IMR-90 (cell line): ENCODE data around the gene SLC44A1. TPM values are rescaled to one million over a fixed set of nuclear protein-coding genes. Genes with fewer than 3 reads are reported as not detected.

Experiments
- ATAC-seq: fragments of 200-7000 bp; cut with Tn5 transposase; 2 replicates; pipeline ENCODE4 v1.9.1; 2020; ENCODE audit warnings: low read depth, mild to moderate bottlenecking, moderate library complexity
- BruUV-seq: library from RNA; stranded (reverse); fragments of 400-500 nt; replicated peaks from 2 replicates; lab custom pipeline; 2021; lab: Mats Ljungman, UMichigan
- CTCF ChIA-PET: fragments of 300-600 bp; formaldehyde crosslinking; extraction: SDS; loops from one replicate; lab custom pipeline; 2021; ENCODE audit warnings: antibody characterized with exemption; lab: Yijun Ruan, JAX
- POLR2A ChIA-PET: fragments of 300-600 bp; sonication (Branson Sonifier 250); formaldehyde crosslinking; loops from one replicate; lab custom pipeline; 2022; ENCODE audit warnings: antibody characterized with exemption; ENCODE audit not compliant: unreplicated experiment; lab: Charles Lee
- DNase-seq: peaks from one replicate; pipeline ENCODE4 v3.0.0; 2013
- H2AFZ ChIP-seq: replicated peaks from 2 replicates; pipeline ENCODE3; 2013; ENCODE audit warnings: low read length, mild to moderate bottlenecking; ENCODE audit not compliant: poor library complexity
- H2AK5ac ChIP-seq: 2 replicates; pipeline ENCODE4 v1.6.1; 2013; ENCODE audit warnings: low read depth, low read length, inconsistent platforms
- H2AK9ac ChIP-seq: replicated peaks from 2 replicates; pipeline ENCODE3; 2013; ENCODE audit warnings: mild to moderate bottlenecking, low read depth, low read length, moderate library complexity; ENCODE audit not compliant: poor library complexity
- H2BK120ac ChIP-seq: 2 replicates; pipeline ENCODE4 v1.6.1; 2013; ENCODE audit warnings: low read depth, low read length, inconsistent platforms
- H2BK15ac ChIP-seq: 3 replicates; pipeline ENCODE4 v1.6.1; 2013; ENCODE audit warnings: low read depth, low read length, inconsistent platforms
- H2BK20ac ChIP-seq: 2 replicates; pipeline ENCODE4 v1.6.1; 2013; ENCODE audit warnings: low read depth, mild to moderate bottlenecking, inconsistent platforms, low read length, moderate library complexity
- H2BK5ac ChIP-seq: 2 replicates; pipeline ENCODE4 v1.6.1; 2013; ENCODE audit warnings: mild to moderate bottlenecking, low read depth, low read length, inconsistent platforms; ENCODE audit not compliant: poor library complexity, severe bottlenecking
- H3K14ac ChIP-seq: replicated peaks from 2 replicates; pipeline ENCODE4 v1.6.1; 2013; ENCODE audit warnings: low read depth, low read length, inconsistent platforms
- H3K18ac ChIP-seq: 2 replicates; pipeline ENCODE4 v1.6.1; 2013; ENCODE audit warnings: low read depth, low read length, control low read depth
- H3K23ac ChIP-seq: 2 replicates; pipeline ENCODE4 v1.6.1; 2013; ENCODE audit warnings: low read depth, low read length, inconsistent platforms
- H3K27ac ChIP-seq: 2 replicates; pipeline ENCODE4 v1.5.1; 2013; ENCODE audit warnings: mild to moderate bottlenecking, control low read depth, low read length; ENCODE audit not compliant: insufficient read depth
- H3K27me3 ChIP-seq: 2 replicates; pipeline ENCODE4 v1.6.1; 2013; ENCODE audit warnings: low read length; ENCODE audit not compliant: control insufficient read depth, insufficient read depth
- H3K36me3 ChIP-seq: 2 replicates; pipeline ENCODE4 v1.6.1; 2013; ENCODE audit warnings: low read length, mixed read lengths; ENCODE audit not compliant: control insufficient read depth, insufficient read depth
- H3K4ac ChIP-seq: 2 replicates; pipeline ENCODE4 v1.6.1; 2013; ENCODE audit warnings: low read depth, low read length, inconsistent platforms
- H3K4me1 ChIP-seq: 2 replicates; pipeline ENCODE4 v1.6.1; 2013; ENCODE audit warnings: low read length, mixed read lengths; ENCODE audit not compliant: control insufficient read depth, insufficient read depth
- H3K4me2 ChIP-seq: 2 replicates; pipeline ENCODE4 v1.6.1; 2013; ENCODE audit warnings: low read depth, mild to moderate bottlenecking, control low read depth, low read length, moderate library complexity
- H3K4me3 ChIP-seq: 2 replicates; pipeline ENCODE4 v1.5.1; 2013; ENCODE audit warnings: low read depth, mild to moderate bottlenecking, control low read depth, low read length, moderate library complexity; ENCODE audit not compliant: insufficient read depth
- H3K56ac ChIP-seq: 2 replicates; pipeline ENCODE4 v1.6.1; 2013; ENCODE audit warnings: low read length, inconsistent platforms; ENCODE audit not compliant: insufficient read depth; ENCODE audit errors: extremely low read depth
- H3K79me1 ChIP-seq, 2 experiments: 2 replicates each; pipeline ENCODE4 v1.6.1; 2013; ENCODE audit warnings: low read length in 2 of 2, inconsistent platforms in 1 of 2, low read depth in 1 of 2
- H3K9ac ChIP-seq: 2 replicates; pipeline ENCODE4 v1.6.1; 2013; ENCODE audit warnings: low read depth, low read length, control low read depth
- H3K9me1 ChIP-seq: 2 replicates; pipeline ENCODE4 v1.6.1; 2013; ENCODE audit warnings: low read length, inconsistent platforms; ENCODE audit not compliant: insufficient read depth
- H3K9me3 ChIP-seq: 2 replicates; pipeline ENCODE4 v1.6.1; 2013; ENCODE audit warnings: low read length; ENCODE audit not compliant: control insufficient read depth, insufficient read depth
- H4K20me1 ChIP-seq: 2 replicates; pipeline ENCODE4 v1.6.1; 2013; ENCODE audit warnings: low read length, inconsistent platforms; ENCODE audit not compliant: insufficient read depth
- H4K5ac ChIP-seq: 2 replicates; pipeline ENCODE4 v1.6.1; 2013; ENCODE audit warnings: mild to moderate bottlenecking, low read depth, low read length, control low read depth
- H4K8ac ChIP-seq, 2 experiments: 2 replicates each; pipeline ENCODE4 v1.6.1; 2013; ENCODE audit warnings: low read depth in 2 of 2, low read length in 2 of 2, control low read depth in 1 of 2, inconsistent platforms in 1 of 2
- H4K91ac ChIP-seq: 2 replicates; pipeline ENCODE4 v1.6.1; 2013; ENCODE audit warnings: low read depth, low read length, inconsistent platforms; ENCODE audit not compliant: insufficient read depth
- BHLHE40 ChIP-seq: fragments of 150-350 bp; IDR thresholded peaks from 2 replicates; pipeline ENCODE4 v1.6.1; 2016; ENCODE audit warnings: mild to moderate bottlenecking, low read depth, low read length
- CEBPB ChIP-seq: IDR thresholded peaks from 2 replicates; pipeline ENCODE4 v1.6.1; 2012; ENCODE audit warnings: low read depth, low read length, improper control_type of control experiment
- CHD1 ChIP-seq: IDR thresholded peaks from 2 replicates; pipeline ENCODE4 v1.6.1; 2012; ENCODE audit warnings: low read depth, low read length, improper control_type of control experiment
- FOS ChIP-seq: fragments of 150-350 bp; IDR thresholded peaks from 2 replicates; pipeline ENCODE4 v1.6.1; 2016; ENCODE audit warnings: low read depth, low read length
- MAFK ChIP-seq: IDR thresholded peaks from 2 replicates; pipeline ENCODE4 v1.6.1; 2012; ENCODE audit warnings: low read depth, low read length, improper control_type of control experiment
- RCOR1 ChIP-seq: IDR thresholded peaks from 2 replicates; pipeline ENCODE4 v1.6.1; 2012; ENCODE audit warnings: mild to moderate bottlenecking, low read length, improper control_type of control experiment; ENCODE audit not compliant: insufficient replicate concordance
- RFX5 ChIP-seq: IDR thresholded peaks from 2 replicates; pipeline ENCODE4 v1.8.0; 2012; ENCODE audit warnings: low read depth, mild to moderate bottlenecking, low read length, moderate library complexity
- SMC3 ChIP-seq: fragments of 150-350 bp; IDR thresholded peaks from 2 replicates; pipeline ENCODE4 v1.6.1; 2016; ENCODE audit warnings: low read depth, mild to moderate bottlenecking, antibody characterized with exemption, low read length, moderate library complexity
- WGBS, 2 experiments: methylation state at CpG; one replicate each; pipeline versions ENCODE4 v1.1.5 to v1.1.7; 2013; ENCODE audit warnings: missing lambda C conversion rate in 2 of 2; ENCODE audit not compliant: insufficient read length in 1 of 2; ENCODE audit errors: extremely low coverage in 2 of 2; 5-methylcytosine and 5-hydroxymethylcytosine counted together
- dilution Hi-C: fragments of 300-500 bp; cut with HindIII; formaldehyde crosslinking; loops from one replicate; pipeline ENCODE4 v1.14.3; 2018; ENCODE audit warnings: low sequenced_read_pairs; ENCODE audit not compliant: unreplicated experiment
- in situ Hi-C: fragments of 300-500 bp; cut with MboI; formaldehyde crosslinking; loops from 3 replicates; pipeline ENCODE4 v1.14.3; 2019; ENCODE audit warnings: low sequenced_read_pairs, inconsistent platforms, mixed read lengths
- intact Hi-C: fragments of 100-400 bp; cut with micrococcal nuclease; formaldehyde crosslinking; loops from 2 replicates; pipeline ENCODE4 v1.10.0; 2022
- polyA plus RNA-seq, 3 experiments: library from polyadenylated mRNA; depleted of rRNA; stranded (reverse); fragments of >200 nt; gene quantifications; 2 replicates each; pipeline ENCODE4 v1.2.3, GENCODE V29; 2012; ENCODE audit warnings: low replicate concordance in 1 of 3
- total RNA-seq: library from RNA; depleted of rRNA; stranded (reverse); fragments of >200 nt; gene quantifications from 2 replicates; pipeline ENCODE4 v1.2.3, GENCODE V29; 2012
- TF ChIP-seq, protein P1 (sequence below): fragments of 150-350 bp; IDR thresholded peaks from 2 replicates; pipeline ENCODE4 v1.6.1; 2016; ENCODE audit warnings: low read depth, mild to moderate bottlenecking, low read length, moderate library complexity, borderline replicate concordance
- TF ChIP-seq, protein P2 (sequence below): conservative IDR thresholded peaks from 2 replicates; pipeline ENCODE4 v1.5.1; 2012; ENCODE audit warnings: mild to moderate bottlenecking, low read depth, low read length, improper control_type of control experiment

Gene SLC44A1
- total and polyA plus RNA-seq, 2 of the 4 experiments (the other 2 are of a cell fraction) = 5.2 to 21.7 TPM

DNA sequence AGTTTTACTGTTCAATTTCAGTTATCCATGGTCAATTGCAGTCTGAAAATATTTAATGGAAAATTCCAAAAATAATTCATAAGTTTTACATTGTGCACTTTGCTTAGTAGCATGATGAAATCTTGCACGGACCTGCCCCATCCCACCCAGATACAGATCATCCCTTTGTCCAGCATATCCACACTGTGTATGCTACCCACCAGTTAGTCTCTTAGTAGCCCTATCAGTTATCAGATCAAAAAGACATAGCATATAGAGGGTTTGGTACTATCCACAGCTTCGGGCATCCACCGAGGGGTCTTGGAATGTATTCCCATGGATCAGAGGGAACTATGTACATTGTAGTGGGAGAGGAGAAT, 97.7 kb downstream of the SLC44A1 start:
- in situ Hi-C loops = no loop called here
- TF ChIP-seq MAFK (no peak), RFX5 (no peak), RCOR1 (no peak), CEBPB (no peak), FOS (no peak), SMC3 (no peak), BHLHE40 (no peak), CHD1 (no peak)
- TF ChIP-seq, protein P1, sequence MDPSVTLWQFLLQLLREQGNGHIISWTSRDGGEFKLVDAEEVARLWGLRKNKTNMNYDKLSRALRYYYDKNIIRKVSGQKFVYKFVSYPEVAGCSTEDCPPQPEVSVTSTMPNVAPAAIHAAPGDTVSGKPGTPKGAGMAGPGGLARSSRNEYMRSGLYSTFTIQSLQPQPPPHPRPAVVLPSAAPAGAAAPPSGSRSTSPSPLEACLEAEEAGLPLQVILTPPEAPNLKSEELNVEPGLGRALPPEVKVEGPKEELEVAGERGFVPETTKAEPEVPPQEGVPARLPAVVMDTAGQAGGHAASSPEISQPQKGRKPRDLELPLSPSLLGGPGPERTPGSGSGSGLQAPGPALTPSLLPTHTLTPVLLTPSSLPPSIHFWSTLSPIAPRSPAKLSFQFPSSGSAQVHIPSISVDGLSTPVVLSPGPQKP = no peak
- TF ChIP-seq, protein P2, sequence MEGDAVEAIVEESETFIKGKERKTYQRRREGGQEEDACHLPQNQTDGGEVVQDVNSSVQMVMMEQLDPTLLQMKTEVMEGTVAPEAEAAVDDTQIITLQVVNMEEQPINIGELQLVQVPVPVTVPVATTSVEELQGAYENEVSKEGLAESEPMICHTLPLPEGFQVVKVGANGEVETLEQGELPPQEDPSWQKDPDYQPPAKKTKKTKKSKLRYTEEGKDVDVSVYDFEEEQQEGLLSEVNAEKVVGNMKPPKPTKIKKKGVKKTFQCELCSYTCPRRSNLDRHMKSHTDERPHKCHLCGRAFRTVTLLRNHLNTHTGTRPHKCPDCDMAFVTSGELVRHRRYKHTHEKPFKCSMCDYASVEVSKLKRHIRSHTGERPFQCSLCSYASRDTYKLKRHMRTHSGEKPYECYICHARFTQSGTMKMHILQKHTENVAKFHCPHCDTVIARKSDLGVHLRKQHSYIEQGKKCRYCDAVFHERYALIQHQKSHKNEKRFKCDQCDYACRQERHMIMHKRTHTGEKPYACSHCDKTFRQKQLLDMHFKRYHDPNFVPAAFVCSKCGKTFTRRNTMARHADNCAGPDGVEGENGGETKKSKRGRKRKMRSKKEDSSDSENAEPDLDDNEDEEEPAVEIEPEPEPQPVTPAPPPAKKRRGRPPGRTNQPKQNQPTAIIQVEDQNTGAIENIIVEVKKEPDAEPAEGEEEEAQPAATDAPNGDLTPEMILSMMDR = no peak
- CTCF ChIA-PET = no interaction called here

More for the DNA sequence above, 97.7 kb downstream of the SLC44A1 start:
- Histone ChIP-seq H3K9ac (0 out of 2 replicates have a peak overlapping the region, but pooled peaks have one; percentile 33), H3K56ac (no peak overlapping the region), H3K9me1 (no peaks in the 10 kb centered on the region), H2AK5ac (no peak overlapping the region), H2AK9ac (no peak overlapping the region), H3K9me3 (no peaks in the 10 kb centered on the region), H2BK120ac (peak overlapping the region; percentile 35; the same call in 1 of the 2 replicates), H3K4me3 (no peak overlapping the region), H3K4me2 (peak overlapping the region; percentile 67), H4K91ac (no peak overlapping the region), H3K4me1 (peaks cover 2% of the 10 kb centered on the region; the same call in 1 of the 2 replicates), H3K79me1 (no peaks in the 10 kb centered on the region), H3K36me3 (no peaks in the 10 kb centered on the region; the same call in 1 of the 2 replicates), H4K5ac (peak overlapping the region; percentile 19; the same call in 1 of the 2 replicates), H2AFZ (no peak overlapping the region), H2BK20ac (no peak overlapping the region), H3K18ac (peak overlapping the region; percentile 28; the same call in 1 of the 2 replicates), H4K8ac (peak overlapping the region in 1 of 2 experiments; percentile 78; a peak in 2 of 4 replicates), H3K4ac (peak overlapping the region; percentile 6; the same call in 1 of the 2 replicates), H4K20me1 (no peaks in the 10 kb centered on the region), H3K27ac (peak overlapping the region; percentile 37; the same call in 1 of the 2 replicates), H2BK5ac (no peak overlapping the region), H3K27me3 (no peaks in the 10 kb centered on the region), H3K23ac (no peak overlapping the region), H2BK15ac (no peak overlapping the region), H3K14ac (no peak overlapping the region; the same call in 1 of the 2 replicates)
- dilution Hi-C loops = no loop called here
- no CpG with 5 or more reads among the region's 3 CpGs for WGBS, 2 experiments
- POLR2A ChIA-PET = no interaction called here
- BruUV-seq = no TSS peak
- intact Hi-C loops = no loop called here
- ATAC-seq (peak; percentile 35; the same call in 1 of the 2 replicates), DNase-seq (no peak)
